IMR-90 (cell line): ENCODE results near the gene ERMP1. TPM values are rescaled to one million over a fixed set of nuclear protein-coding genes. Genes with fewer than 3 reads are reported as not detected.
A peak's percentile ranks its signal among the peaks of the same experiment; 100 is the strongest.

Experiments
- ATAC-seq: fragments of 200-7000 bp; cut with Tn5 transposase; 2 replicates; pipeline ENCODE4 v1.9.1; 2020; ENCODE audit warnings: low read depth, mild to moderate bottlenecking, moderate library complexity
- BruUV-seq: library from RNA; stranded (reverse); fragments of 400-500 nt; replicated peaks from 2 replicates; lab custom pipeline; 2021; lab: Mats Ljungman, UMichigan
- CTCF ChIA-PET: fragments of 300-600 bp; formaldehyde crosslinking; extraction: SDS; loops from one replicate; lab custom pipeline; 2021; ENCODE audit warnings: antibody characterized with exemption; lab: Yijun Ruan, JAX
- POLR2A ChIA-PET: fragments of 300-600 bp; sonication (Branson Sonifier 250); formaldehyde crosslinking; loops from one replicate; lab custom pipeline; 2022; ENCODE audit warnings: antibody characterized with exemption; ENCODE audit not compliant: unreplicated experiment; lab: Charles Lee
- DNase-seq: peaks from one replicate; pipeline ENCODE4 v3.0.0; 2013
- H2AFZ ChIP-seq: replicated peaks from 2 replicates; pipeline ENCODE3; 2013; ENCODE audit warnings: low read length, mild to moderate bottlenecking; ENCODE audit not compliant: poor library complexity
- H2AK5ac ChIP-seq: 2 replicates; pipeline ENCODE4 v1.6.1; 2013; ENCODE audit warnings: low read depth, low read length, inconsistent platforms
- H2AK9ac ChIP-seq: replicated peaks from 2 replicates; pipeline ENCODE3; 2013; ENCODE audit warnings: mild to moderate bottlenecking, low read depth, low read length, moderate library complexity; ENCODE audit not compliant: poor library complexity
- H2BK120ac ChIP-seq: 2 replicates; pipeline ENCODE4 v1.6.1; 2013; ENCODE audit warnings: low read depth, low read length, inconsistent platforms
- H2BK15ac ChIP-seq: 3 replicates; pipeline ENCODE4 v1.6.1; 2013; ENCODE audit warnings: low read depth, low read length, inconsistent platforms
- H2BK20ac ChIP-seq: 2 replicates; pipeline ENCODE4 v1.6.1; 2013; ENCODE audit warnings: low read depth, mild to moderate bottlenecking, inconsistent platforms, low read length, moderate library complexity
- H2BK5ac ChIP-seq: 2 replicates; pipeline ENCODE4 v1.6.1; 2013; ENCODE audit warnings: mild to moderate bottlenecking, low read depth, low read length, inconsistent platforms; ENCODE audit not compliant: poor library complexity, severe bottlenecking
- H3K14ac ChIP-seq: replicated peaks from 2 replicates; pipeline ENCODE4 v1.6.1; 2013; ENCODE audit warnings: low read depth, low read length, inconsistent platforms
- H3K18ac ChIP-seq: 2 replicates; pipeline ENCODE4 v1.6.1; 2013; ENCODE audit warnings: low read depth, low read length, control low read depth
- H3K23ac ChIP-seq: 2 replicates; pipeline ENCODE4 v1.6.1; 2013; ENCODE audit warnings: low read depth, low read length, inconsistent platforms
- H3K27ac ChIP-seq: 2 replicates; pipeline ENCODE4 v1.5.1; 2013; ENCODE audit warnings: mild to moderate bottlenecking, control low read depth, low read length; ENCODE audit not compliant: insufficient read depth
- H3K27me3 ChIP-seq: 2 replicates; pipeline ENCODE4 v1.6.1; 2013; ENCODE audit warnings: low read length; ENCODE audit not compliant: control insufficient read depth, insufficient read depth
- H3K36me3 ChIP-seq: 2 replicates; pipeline ENCODE4 v1.6.1; 2013; ENCODE audit warnings: low read length, mixed read lengths; ENCODE audit not compliant: control insufficient read depth, insufficient read depth
- H3K4ac ChIP-seq: 2 replicates; pipeline ENCODE4 v1.6.1; 2013; ENCODE audit warnings: low read depth, low read length, inconsistent platforms
- H3K4me1 ChIP-seq: 2 replicates; pipeline ENCODE4 v1.6.1; 2013; ENCODE audit warnings: low read length, mixed read lengths; ENCODE audit not compliant: control insufficient read depth, insufficient read depth
- H3K4me2 ChIP-seq: 2 replicates; pipeline ENCODE4 v1.6.1; 2013; ENCODE audit warnings: low read depth, mild to moderate bottlenecking, control low read depth, low read length, moderate library complexity
- H3K4me3 ChIP-seq: 2 replicates; pipeline ENCODE4 v1.5.1; 2013; ENCODE audit warnings: low read depth, mild to moderate bottlenecking, control low read depth, low read length, moderate library complexity; ENCODE audit not compliant: insufficient read depth
- H3K56ac ChIP-seq: 2 replicates; pipeline ENCODE4 v1.6.1; 2013; ENCODE audit warnings: low read length, inconsistent platforms; ENCODE audit not compliant: insufficient read depth; ENCODE audit errors: extremely low read depth
- H3K79me1 ChIP-seq, 2 experiments: 2 replicates each; pipeline ENCODE4 v1.6.1; 2013; ENCODE audit warnings: low read length in 2 of 2, inconsistent platforms in 1 of 2, low read depth in 1 of 2
- H3K9ac ChIP-seq: 2 replicates; pipeline ENCODE4 v1.6.1; 2013; ENCODE audit warnings: low read depth, low read length, control low read depth
- H3K9me1 ChIP-seq: 2 replicates; pipeline ENCODE4 v1.6.1; 2013; ENCODE audit warnings: low read length, inconsistent platforms; ENCODE audit not compliant: insufficient read depth
- H3K9me3 ChIP-seq: 2 replicates; pipeline ENCODE4 v1.6.1; 2013; ENCODE audit warnings: low read length; ENCODE audit not compliant: control insufficient read depth, insufficient read depth
- H4K20me1 ChIP-seq: 2 replicates; pipeline ENCODE4 v1.6.1; 2013; ENCODE audit warnings: low read length, inconsistent platforms; ENCODE audit not compliant: insufficient read depth
- H4K5ac ChIP-seq: 2 replicates; pipeline ENCODE4 v1.6.1; 2013; ENCODE audit warnings: mild to moderate bottlenecking, low read depth, low read length, control low read depth
- H4K8ac ChIP-seq, 2 experiments: 2 replicates each; pipeline ENCODE4 v1.6.1; 2013; ENCODE audit warnings: low read depth in 2 of 2, low read length in 2 of 2, control low read depth in 1 of 2, inconsistent platforms in 1 of 2
- H4K91ac ChIP-seq: 2 replicates; pipeline ENCODE4 v1.6.1; 2013; ENCODE audit warnings: low read depth, low read length, inconsistent platforms; ENCODE audit not compliant: insufficient read depth
- BHLHE40 ChIP-seq: fragments of 150-350 bp; IDR thresholded peaks from 2 replicates; pipeline ENCODE4 v1.6.1; 2016; ENCODE audit warnings: mild to moderate bottlenecking, low read depth, low read length
- CEBPB ChIP-seq: IDR thresholded peaks from 2 replicates; pipeline ENCODE4 v1.6.1; 2012; ENCODE audit warnings: low read depth, low read length, improper control_type of control experiment
- NFE2L2 ChIP-seq: fragments of 150-350 bp; IDR thresholded peaks from 2 replicates; pipeline ENCODE4 v1.6.1; 2016; ENCODE audit warnings: low read depth, mild to moderate bottlenecking, low read length
- RAD21 ChIP-seq: IDR thresholded peaks from 2 replicates; pipeline ENCODE4 v1.6.1; 2012; ENCODE audit warnings: low read length, improper control_type of control experiment
- RCOR1 ChIP-seq: IDR thresholded peaks from 2 replicates; pipeline ENCODE4 v1.6.1; 2012; ENCODE audit warnings: mild to moderate bottlenecking, low read length, improper control_type of control experiment; ENCODE audit not compliant: insufficient replicate concordance
- WGBS, 2 experiments: methylation state at CpG; one replicate each; pipeline versions ENCODE4 v1.1.5 to v1.1.7; 2013; ENCODE audit warnings: missing lambda C conversion rate in 2 of 2; ENCODE audit not compliant: insufficient read length in 1 of 2; ENCODE audit errors: extremely low coverage in 2 of 2; 5-methylcytosine and 5-hydroxymethylcytosine counted together
- dilution Hi-C: fragments of 300-500 bp; cut with HindIII; formaldehyde crosslinking; loops from one replicate; pipeline ENCODE4 v1.14.3; 2018; ENCODE audit warnings: low sequenced_read_pairs; ENCODE audit not compliant: unreplicated experiment
- in situ Hi-C: fragments of 300-500 bp; cut with MboI; formaldehyde crosslinking; loops from 3 replicates; pipeline ENCODE4 v1.14.3; 2019; ENCODE audit warnings: low sequenced_read_pairs, inconsistent platforms, mixed read lengths
- intact Hi-C: fragments of 100-400 bp; cut with micrococcal nuclease; formaldehyde crosslinking; loops from 2 replicates; pipeline ENCODE4 v1.10.0; 2022
- polyA plus RNA-seq, 3 experiments: library from polyadenylated mRNA; depleted of rRNA; stranded (reverse); fragments of >200 nt; gene quantifications; 2 replicates each; pipeline ENCODE4 v1.2.3, GENCODE V29; 2012; ENCODE audit warnings: low replicate concordance in 1 of 3
- total RNA-seq: library from RNA; depleted of rRNA; stranded (reverse); fragments of >200 nt; gene quantifications from 2 replicates; pipeline ENCODE4 v1.2.3, GENCODE V29; 2012

ERMP1 gene
- total and polyA plus RNA-seq, 2 of the 4 experiments (the other 2 are of a cell fraction) = 2.2 to 4.7 TPM

DNA sequence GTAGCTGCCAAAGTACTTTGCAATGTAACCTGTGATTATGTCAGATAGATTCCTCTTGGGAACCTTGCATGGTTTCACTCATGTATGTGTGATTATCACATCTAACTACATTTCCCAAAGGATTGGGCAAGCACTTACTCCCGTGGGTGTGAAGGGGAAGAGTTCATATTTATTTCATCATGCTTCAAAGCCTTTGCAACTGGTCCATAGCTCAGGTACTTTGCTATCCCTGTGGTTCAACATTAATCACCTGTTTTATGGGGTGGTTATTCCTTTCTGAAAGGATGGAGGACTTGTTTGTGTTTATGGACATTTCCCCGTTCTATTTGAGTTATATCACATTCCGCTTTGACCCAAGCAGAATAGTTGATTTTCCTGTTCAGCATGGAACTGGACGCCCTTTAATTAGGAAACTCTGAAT, 13.6 kb upstream of the ERMP1 start:
- dilution Hi-C loops (no loop called here), intact Hi-C loops (no loop called here), in situ Hi-C loops (no loop called here)
- ATAC-seq (no peak), DNase-seq (peak; percentile 28)
- ChIA-PET CTCF (no interaction called here), POLR2A (no interaction called here)
- no peak overlapping the region for H3K23ac ChIP-seq
- H3K79me1 ChIP-seq = no peaks in the 10 kb centered on the region
- H2AK9ac ChIP-seq = no peak overlapping the region
- no peak overlapping the region for H3K18ac ChIP-seq
- no TSS peak for BruUV-seq
- H3K4me1 ChIP-seq = peaks cover 14% of the 10 kb centered on the region
- no peak overlapping the region for H4K91ac ChIP-seq
- H2BK120ac ChIP-seq = no peak overlapping the region
- no peak overlapping the region for H3K4me3 ChIP-seq
- no peak overlapping the region for H2AK5ac ChIP-seq
- no peak overlapping the region for H2BK20ac ChIP-seq
- H2BK5ac ChIP-seq = no peak overlapping the region
- whole genome bisulfite sequencing, 2 experiments = no CpG with 5 or more reads among the region's 4 CpGs
- no peak overlapping the region for H3K4ac ChIP-seq
- no peak overlapping the region for H3K4me2 ChIP-seq
- H3K56ac ChIP-seq = no peak overlapping the region
- no peaks in the 10 kb centered on the region for H3K9me3 ChIP-seq
- H3K36me3 ChIP-seq = no peaks in the 10 kb centered on the region
- TF ChIP-seq RCOR1 = no peak
- no peak for TF ChIP-seq BHLHE40
- TF ChIP-seq NFE2L2 = no peak
- TF ChIP-seq RAD21 = no peak
- TF ChIP-seq CEBPB = peak; percentile 62; the same call in 1 of the 2 replicates
- H3K27me3 ChIP-seq = peaks cover 10% of the 10 kb centered on the region
- no peak overlapping the region for H3K14ac ChIP-seq
- peaks cover 14% of the 10 kb centered on the region; the same call in 1 of the 2 replicates for H4K20me1 ChIP-seq
- no peak overlapping the region for H4K8ac ChIP-seq
- H2BK15ac ChIP-seq = no peak overlapping the region
- no peak overlapping the region for H2AFZ ChIP-seq
- no peak overlapping the region for H4K5ac ChIP-seq
- no peak overlapping the region for H3K9ac ChIP-seq
- H3K9me1 ChIP-seq = 0 out of 2 replicates have a peak, but pooled peaks cover 8% of the 10 kb centered on the region
- no peak overlapping the region for H3K27ac ChIP-seq
